GM23248 (cell line): Measurements from ENCODE around the gene ANO2. TPM values are rescaled to one million over a fixed set of nuclear protein-coding genes. Genes with fewer than 3 reads are reported as not detected.

Experiments used
- DNase-seq: peaks from one replicate; pipeline ENCODE4 v3.0.0-alpha.2; 2015
- H2AFZ ChIP-seq: fragments of 200-600 bp; sonication (generic); 2 replicates; pipeline ENCODE4 v1.6.1; 2016; ENCODE audit warnings: antibody characterized with exemption
- H3F3A ChIP-seq: fragments of 200-600 bp; sonication (generic); 2 replicates; pipeline ENCODE4 v1.6.1; 2016; ENCODE audit warnings: mild to moderate bottlenecking, antibody characterized with exemption, mixed run types; ENCODE audit not compliant: insufficient read depth
- H3K27ac ChIP-seq: fragments of 200-600 bp; sonication (generic); 2 replicates; pipeline ENCODE4 v1.5.1; 2016; ENCODE audit warnings: mild to moderate bottlenecking
- H3K27me3 ChIP-seq: fragments of 200-600 bp; sonication (generic); replicated peaks from 2 replicates; pipeline ENCODE4 v1.6.1; 2016; ENCODE audit warnings: mild to moderate bottlenecking; ENCODE audit not compliant: insufficient read depth
- H3K36me3 ChIP-seq: fragments of 200-600 bp; sonication (generic); 2 replicates; pipeline ENCODE4 v1.6.1; 2016; ENCODE audit warnings: low read depth, mild to moderate bottlenecking
- H3K4me1 ChIP-seq: fragments of 200-600 bp; sonication (generic); 2 replicates; pipeline ENCODE4 v1.6.1; 2016; ENCODE audit warnings: mild to moderate bottlenecking; ENCODE audit not compliant: insufficient read depth
- H3K4me2 ChIP-seq: fragments of 200-600 bp; sonication (generic); one replicate; pipeline ENCODE4 v1.6.1; 2016; ENCODE audit warnings: mild to moderate bottlenecking; ENCODE audit not compliant: unreplicated experiment
- H3K4me3 ChIP-seq: fragments of 200-600 bp; sonication (generic); 2 replicates; pipeline ENCODE4 v1.5.1; 2016; ENCODE audit warnings: mild to moderate bottlenecking
- H3K79me2 ChIP-seq: fragments of 200-600 bp; sonication (generic); 2 replicates; pipeline ENCODE4 v1.6.1; 2016; ENCODE audit warnings: mild to moderate bottlenecking; ENCODE audit not compliant: insufficient read depth
- H3K9ac ChIP-seq: fragments of 200-600 bp; sonication (generic); 2 replicates; pipeline ENCODE4 v1.6.1; 2016; ENCODE audit warnings: mild to moderate bottlenecking
- H3K9me2 ChIP-seq: fragments of 200-600 bp; sonication (generic); 2 replicates; pipeline ENCODE4 v1.6.1; 2016; ENCODE audit warnings: mixed run types, mild to moderate bottlenecking, moderate library complexity; ENCODE audit not compliant: insufficient read depth
- H3K9me3 ChIP-seq: fragments of 200-600 bp; sonication (generic); one replicate; pipeline ENCODE4 v1.6.1; 2017; ENCODE audit warnings: low read depth
- H4K20me1 ChIP-seq: fragments of 200-600 bp; sonication (generic); 2 replicates; pipeline ENCODE4 v1.6.0; 2016; ENCODE audit not compliant: insufficient read depth
- EZH2 ChIP-seq: fragments of 200-600 bp; sonication (generic); IDR thresholded peaks from 2 replicates; pipeline ENCODE4 v1.6.1; 2018; ENCODE audit warnings: antibody characterized with exemption, mild to moderate bottlenecking; ENCODE audit not compliant: insufficient read depth, poor library complexity, severe bottlenecking
- EZH2phosphoT487 ChIP-seq: fragments of 200-600 bp; sonication (generic); IDR thresholded peaks from 2 replicates; pipeline ENCODE4 v1.6.1; 2018; ENCODE audit warnings: antibody characterized with exemption, moderate library complexity, mild to moderate bottlenecking, low read depth; ENCODE audit not compliant: insufficient read depth
- WGBS, 2 experiments: methylation state at CpG; one replicate each; pipeline ENCODE4 v1.1.6; 2015 to 2017; ENCODE audit warnings: low lambda C conversion rate in 2 of 2, low coverage in 1 of 2; ENCODE audit errors: missing lambda C conversion rate in 2 of 2; 5-methylcytosine and 5-hydroxymethylcytosine counted together
- in situ Hi-C: fragments of 300-500 bp; cut with MboI; formaldehyde crosslinking; loops from 2 replicates; pipeline ENCODE4 v1.15.0; 2020
- polyA plus RNA-seq: library from polyadenylated mRNA; unstranded; fragments of >200 nt; fragmentation: Nextera tagmentation; extraction: Ambion mirVana; gene quantifications from 2 replicates; pipeline ENCODE4 v1.2.1, GENCODE V29; 2016
- total RNA-seq: library from RNA; depleted of rRNA; stranded (reverse); fragments of >200 nt; shearing (Covaris generic); gene quantifications from 2 replicates; pipeline ENCODE4 v1.2.3, GENCODE V29; 2014

ANO2 gene
- total and polyA plus RNA-seq, 2 experiments from 2014 or later = not detected

- TF ChIP-seq EZH2 (no peak), EZH2phosphoT487 (no peak)
- Histone ChIP-seq H3K36me3 (no peaks in the 10 kb centered on the region), H3K79me2 (no peaks in the 10 kb centered on the region), H3K27me3 (no peaks in the 10 kb centered on the region), H3K9me2 (no peaks in the 10 kb centered on the region), H3K9ac (no peak overlapping the region), H3K4me3 (no peak overlapping the region), H3K4me1 (no peaks in the 10 kb centered on the region), H4K20me1 (no peaks in the 10 kb centered on the region), H2AFZ (no peak overlapping the region), H3K4me2 (no peak overlapping the region), H3F3A (no peaks in the 10 kb centered on the region), H3K27ac (no peak overlapping the region), H3K9me3 (no peaks in the 10 kb centered on the region)
- in situ Hi-C loops = no loop called here
- WGBS, 2 experiments = 32 to 35% methylated on average over 5 of the region's 5 CpGs
- DNase-seq = no peak
Measured at GRCh38 chr12:5718073-5718472, 227.0 kb downstream of the ANO2 start.

GRCh38 chr12:5716976-5717375, 228.1 kb downstream of the ANO2 start:
- TF ChIP-seq EZH2 (no peak), EZH2phosphoT487 (no peak)
- DNase-seq = no peak

GRCh38 chr12:5716201-5716600, 228.9 kb downstream of the ANO2 start:
- DNase-seq = peak; percentile 34
- no peaks in the 10 kb centered on the region for H3F3A ChIP-seq
- in situ Hi-C loops = no loop called here
- no peaks in the 10 kb centered on the region for H3K9me2 ChIP-seq
- no peaks in the 10 kb centered on the region for H3K36me3 ChIP-seq
- no peaks in the 10 kb centered on the region for H3K27me3 ChIP-seq
- no peak overlapping the region for H3K4me2 ChIP-seq
- no peaks in the 10 kb centered on the region for H3K79me2 ChIP-seq
- no peaks in the 10 kb centered on the region for H4K20me1 ChIP-seq
- H3K9me3 ChIP-seq = no peaks in the 10 kb centered on the region
- no peaks in the 10 kb centered on the region for H3K4me1 ChIP-seq
- 0% methylated on average over 1 of the region's 1 CpG for WGBS, 2 experiments
- no peak for TF ChIP-seq EZH2
- no peak for TF ChIP-seq EZH2phosphoT487
- no peak overlapping the region for H3K9ac ChIP-seq
- H3K4me3 ChIP-seq = no peak overlapping the region
- no peak overlapping the region for H2AFZ ChIP-seq
- H3K27ac ChIP-seq = no peak overlapping the region

More at GRCh38 chr12:5716976-5717375, 228.1 kb downstream of the ANO2 start:
- Histone ChIP-seq H4K20me1 (no peaks in the 10 kb centered on the region), H3K36me3 (no peaks in the 10 kb centered on the region), H3K27ac (no peak overlapping the region), H3K79me2 (no peaks in the 10 kb centered on the region), H3F3A (no peaks in the 10 kb centered on the region), H3K4me3 (no peak overlapping the region), H3K9me2 (no peaks in the 10 kb centered on the region), H3K4me1 (no peaks in the 10 kb centered on the region), H3K4me2 (no peak overlapping the region), H3K9me3 (no peaks in the 10 kb centered on the region), H2AFZ (no peak overlapping the region), H3K27me3 (no peaks in the 10 kb centered on the region), H3K9ac (no peak overlapping the region)
- in situ Hi-C loops = no loop called here
- 17 to 30% methylated on average over 3 of the region's 3 CpGs for WGBS, 2 experiments

- Histone ChIP-seq H3K9ac (no peak overlapping the region), H3K9me3 (no peaks in the 10 kb centered on the region), H3K27me3 (no peaks in the 10 kb centered on the region), H4K20me1 (no peaks in the 10 kb centered on the region), H3K4me1 (no peaks in the 10 kb centered on the region), H3K4me3 (no peak overlapping the region), H3K27ac (no peak overlapping the region), H2AFZ (no peak overlapping the region), H3K4me2 (no peak overlapping the region), H3K36me3 (no peaks in the 10 kb centered on the region), H3K9me2 (no peaks in the 10 kb centered on the region), H3K79me2 (no peaks in the 10 kb centered on the region), H3F3A (no peaks in the 10 kb centered on the region)
- DNase-seq = no peak
- in situ Hi-C loops = no loop called here
- no peak for TF ChIP-seq EZH2
- no peak for TF ChIP-seq EZH2phosphoT487
- WGBS, 2 experiments = 28 to 46% methylated on average over 4 of the region's 4 CpGs
Measured at GRCh38 chr12:5715021-5715420, 230.0 kb downstream of the ANO2 start.

- Histone ChIP-seq H3F3A (no peaks in the 10 kb centered on the region), H3K36me3 (no peaks in the 10 kb centered on the region), H3K27me3 (no peaks in the 10 kb centered on the region), H3K9me3 (no peaks in the 10 kb centered on the region), H3K27ac (no peak overlapping the region), H4K20me1 (no peaks in the 10 kb centered on the region), H3K4me1 (no peaks in the 10 kb centered on the region), H3K79me2 (no peaks in the 10 kb centered on the region), H3K9ac (no peak overlapping the region), H2AFZ (no peak overlapping the region), H3K4me2 (no peak overlapping the region), H3K4me3 (no peak overlapping the region), H3K9me2 (no peaks in the 10 kb centered on the region)
- 56% methylated on average over 6 of the region's 6 CpGs for WGBS, 2 experiments
- no peak for DNase-seq
- TF ChIP-seq EZH2phosphoT487 (no peak), EZH2 (no peak)
- in situ Hi-C loops = no loop called here
Measured at GRCh38 chr12:5713599-5714081, 231.4 kb downstream of the ANO2 start.
